ENCODE measurements around the gene TLK2. TPM values are rescaled to one million over a fixed set of nuclear protein-coding genes. Genes with fewer than 3 reads are reported as not detected.
A peak's percentile ranks its signal among the peaks of the same experiment; 100 is the strongest.

TLK2 gene
- total and polyA plus RNA-seq, 2 experiments from 2014 or later, result 19.6 to 56.1 TPM

DNA sequence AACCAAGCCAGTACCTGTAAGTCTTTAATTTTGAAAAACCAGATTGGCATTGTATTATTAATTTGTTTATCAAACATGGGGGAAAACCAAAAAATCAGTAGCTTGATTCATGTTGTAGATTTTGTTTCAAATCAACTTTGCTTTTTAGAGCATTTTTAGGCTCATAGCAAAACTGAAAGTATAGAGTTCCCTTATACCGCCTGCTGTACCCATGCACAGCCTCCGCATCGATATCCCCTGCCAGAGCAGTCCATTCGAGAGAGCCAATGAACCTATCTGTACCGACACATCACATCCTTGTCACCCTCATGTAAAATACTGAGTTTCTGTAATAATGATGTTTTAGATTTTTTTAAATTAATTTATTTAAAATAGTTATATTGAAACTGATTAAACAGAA is 132.7 kb downstream of the TLK2 start (continued):
- TF ChIP-seq, protein P1, sequence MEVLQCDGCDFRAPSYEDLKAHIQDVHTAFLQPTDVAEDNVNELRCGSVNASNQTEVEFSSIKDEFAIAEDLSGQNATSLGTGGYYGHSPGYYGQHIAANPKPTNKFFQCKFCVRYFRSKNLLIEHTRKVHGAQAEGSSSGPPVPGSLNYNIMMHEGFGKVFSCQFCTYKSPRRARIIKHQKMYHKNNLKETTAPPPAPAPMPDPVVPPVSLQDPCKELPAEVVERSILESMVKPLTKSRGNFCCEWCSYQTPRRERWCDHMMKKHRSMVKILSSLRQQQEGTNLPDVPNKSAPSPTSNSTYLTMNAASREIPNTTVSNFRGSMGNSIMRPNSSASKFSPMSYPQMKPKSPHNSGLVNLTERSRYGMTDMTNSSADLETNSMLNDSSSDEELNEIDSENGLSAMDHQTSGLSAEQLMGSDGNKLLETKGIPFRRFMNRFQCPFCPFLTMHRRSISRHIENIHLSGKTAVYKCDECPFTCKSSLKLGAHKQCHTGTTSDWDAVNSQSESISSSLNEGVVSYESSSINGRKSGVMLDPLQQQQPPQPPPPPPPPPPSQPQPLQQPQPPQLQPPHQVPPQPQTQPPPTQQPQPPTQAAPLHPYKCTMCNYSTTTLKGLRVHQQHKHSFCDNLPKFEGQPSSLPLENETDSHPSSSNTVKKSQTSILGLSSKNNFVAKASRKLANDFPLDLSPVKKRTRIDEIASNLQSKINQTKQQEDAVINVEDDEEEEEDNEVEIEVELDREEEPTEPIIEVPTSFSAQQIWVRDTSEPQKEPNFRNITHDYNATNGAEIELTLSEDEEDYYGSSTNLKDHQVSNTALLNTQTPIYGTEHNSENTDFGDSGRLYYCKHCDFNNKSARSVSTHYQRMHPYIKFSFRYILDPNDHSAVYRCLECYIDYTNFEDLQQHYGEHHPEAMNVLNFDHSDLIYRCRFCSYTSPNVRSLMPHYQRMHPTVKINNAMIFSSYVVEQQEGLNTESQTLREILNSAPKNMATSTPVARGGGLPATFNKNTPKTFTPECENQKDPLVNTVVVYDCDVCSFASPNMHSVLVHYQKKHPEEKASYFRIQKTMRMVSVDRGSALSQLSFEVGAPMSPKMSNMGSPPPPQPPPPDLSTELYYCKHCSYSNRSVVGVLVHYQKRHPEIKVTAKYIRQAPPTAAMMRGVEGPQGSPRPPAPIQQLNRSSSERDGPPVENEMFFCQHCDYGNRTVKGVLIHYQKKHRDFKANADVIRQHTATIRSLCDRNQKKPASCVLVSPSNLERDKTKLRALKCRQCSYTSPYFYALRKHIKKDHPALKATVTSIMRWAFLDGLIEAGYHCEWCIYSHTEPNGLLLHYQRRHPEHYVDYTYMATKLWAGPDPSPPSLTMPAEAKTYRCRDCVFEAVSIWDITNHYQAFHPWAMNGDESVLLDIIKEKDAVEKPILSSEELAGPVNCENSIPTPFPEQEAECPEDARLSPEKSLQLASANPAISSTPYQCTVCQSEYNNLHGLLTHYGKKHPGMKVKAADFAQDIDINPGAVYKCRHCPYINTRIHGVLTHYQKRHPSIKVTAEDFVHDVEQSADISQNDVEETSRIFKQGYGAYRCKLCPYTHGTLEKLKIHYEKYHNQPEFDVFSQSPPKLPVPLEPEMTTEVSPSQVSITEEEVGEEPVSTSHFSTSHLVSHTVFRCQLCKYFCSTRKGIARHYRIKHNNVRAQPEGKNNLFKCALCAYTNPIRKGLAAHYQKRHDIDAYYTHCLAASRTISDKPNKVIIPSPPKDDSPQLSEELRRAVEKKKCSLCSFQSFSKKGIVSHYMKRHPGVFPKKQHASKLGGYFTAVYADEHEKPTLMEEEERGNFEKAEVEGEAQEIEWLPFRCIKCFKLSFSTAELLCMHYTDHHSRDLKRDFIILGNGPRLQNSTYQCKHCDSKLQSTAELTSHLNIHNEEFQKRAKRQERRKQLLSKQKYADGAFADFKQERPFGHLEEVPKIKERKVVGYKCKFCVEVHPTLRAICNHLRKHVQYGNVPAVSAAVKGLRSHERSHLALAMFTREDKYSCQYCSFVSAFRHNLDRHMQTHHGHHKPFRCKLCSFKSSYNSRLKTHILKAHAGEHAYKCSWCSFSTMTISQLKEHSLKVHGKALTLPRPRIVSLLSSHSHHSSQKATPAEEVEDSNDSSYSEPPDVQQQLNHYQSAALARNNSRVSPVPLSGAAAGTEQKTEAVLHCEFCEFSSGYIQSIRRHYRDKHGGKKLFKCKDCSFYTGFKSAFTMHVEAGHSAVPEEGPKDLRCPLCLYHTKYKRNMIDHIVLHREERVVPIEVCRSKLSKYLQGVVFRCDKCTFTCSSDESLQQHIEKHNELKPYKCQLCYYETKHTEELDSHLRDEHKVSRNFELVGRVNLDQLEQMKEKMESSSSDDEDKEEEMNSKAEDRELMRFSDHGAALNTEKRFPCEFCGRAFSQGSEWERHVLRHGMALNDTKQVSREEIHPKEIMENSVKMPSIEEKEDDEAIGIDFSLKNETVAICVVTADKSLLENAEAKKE (CRISPR knock-in tag; IDR thresholded peaks at IDR 0.05), result no peak
- TF ChIP-seq EZH2 (IDR thresholded peaks at IDR 0.05; ENCODE audit: low read depth, unreplicated experiment), result no peak
- TF ChIP-seq, protein P2, sequence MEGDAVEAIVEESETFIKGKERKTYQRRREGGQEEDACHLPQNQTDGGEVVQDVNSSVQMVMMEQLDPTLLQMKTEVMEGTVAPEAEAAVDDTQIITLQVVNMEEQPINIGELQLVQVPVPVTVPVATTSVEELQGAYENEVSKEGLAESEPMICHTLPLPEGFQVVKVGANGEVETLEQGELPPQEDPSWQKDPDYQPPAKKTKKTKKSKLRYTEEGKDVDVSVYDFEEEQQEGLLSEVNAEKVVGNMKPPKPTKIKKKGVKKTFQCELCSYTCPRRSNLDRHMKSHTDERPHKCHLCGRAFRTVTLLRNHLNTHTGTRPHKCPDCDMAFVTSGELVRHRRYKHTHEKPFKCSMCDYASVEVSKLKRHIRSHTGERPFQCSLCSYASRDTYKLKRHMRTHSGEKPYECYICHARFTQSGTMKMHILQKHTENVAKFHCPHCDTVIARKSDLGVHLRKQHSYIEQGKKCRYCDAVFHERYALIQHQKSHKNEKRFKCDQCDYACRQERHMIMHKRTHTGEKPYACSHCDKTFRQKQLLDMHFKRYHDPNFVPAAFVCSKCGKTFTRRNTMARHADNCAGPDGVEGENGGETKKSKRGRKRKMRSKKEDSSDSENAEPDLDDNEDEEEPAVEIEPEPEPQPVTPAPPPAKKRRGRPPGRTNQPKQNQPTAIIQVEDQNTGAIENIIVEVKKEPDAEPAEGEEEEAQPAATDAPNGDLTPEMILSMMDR (conservative IDR thresholded peaks at IDR 0.05; ENCODE audit: low read depth in 2 of 2), result no peak
- no peak for TF ChIP-seq STAT1 (IDR thresholded peaks at IDR 0.05; ENCODE audit: unreplicated experiment)
- TF ChIP-seq ETS1 (IDR thresholded peaks at IDR 0.05), result no peak

- peaks cover 26% of the 10 kb centered on the region for H3K36me3 ChIP-seq (ENCODE audit: insufficient read depth)
- H3K4me1 ChIP-seq (ENCODE audit: insufficient read depth), result peaks cover 3% of the 10 kb centered on the region; the same call in 1 of the 2 replicates
- H3K36me3 Mint-ChIP-seq (ENCODE audit: low read depth), result peaks cover 50% of the 10 kb centered on the region
- H3K27ac ChIP-seq (ENCODE audit: low read depth), result peak overlapping the region; percentile 39; the same call in 1 of the 2 replicates
- H3K4me3 ChIP-seq, result no peak overlapping the region
- H2AFZ ChIP-seq, result no peak overlapping the region
- no peaks in the 10 kb centered on the region for H3K9me3 Mint-ChIP-seq
- no peaks in the 10 kb centered on the region for H3K27me3 ChIP-seq (ENCODE audit: insufficient read depth)
- no peak overlapping the region for H3K4me3 Mint-ChIP-seq
- H3F3A ChIP-seq (replicated peaks; ENCODE audit: low read depth), result peaks cover 7% of the 10 kb centered on the region; the same call in 1 of the 2 replicates
- H3K4me2 ChIP-seq, result no peak overlapping the region
- no peaks in the 10 kb centered on the region for H3K9me2 ChIP-seq (ENCODE audit: insufficient read depth)
- no peak for DNase-seq (ENCODE audit: low spot score)
- no peak for ATAC-seq
- peaks cover 7% of the 10 kb centered on the region; the same call in 1 of the 2 replicates for H3K79me2 ChIP-seq (replicated peaks; ENCODE audit: insufficient read depth)
- H4K20me1 ChIP-seq (replicated peaks; ENCODE audit: insufficient read depth), result no peaks in the 10 kb centered on the region; the same call in 1 of the 2 replicates
- H3K4me1 Mint-ChIP-seq, result peaks cover under 1% of the 10 kb centered on the region; the same call in 1 of the 3 replicates
- H3K27me3 Mint-ChIP-seq (ENCODE audit: insufficient read depth, low read depth, poor library complexity), result peaks cover 2% of the 10 kb centered on the region
- no peak overlapping the region for H3K27ac Mint-ChIP-seq
- TF ChIP-seq POLR2AphosphoS5 (IDR thresholded peaks at IDR 0.05; ENCODE audit: low read depth), result no peak
- TF ChIP-seq EZH2phosphoT487 (IDR thresholded peaks at IDR 0.05; ENCODE audit: unreplicated experiment), result no peak
- no peak for TF ChIP-seq ZNF114 (CRISPR knock-in tag; IDR thresholded peaks at IDR 0.05)
- TF ChIP-seq ETS1 (IDR thresholded peaks at IDR 0.05), result no peak
- TF ChIP-seq, protein P3, sequence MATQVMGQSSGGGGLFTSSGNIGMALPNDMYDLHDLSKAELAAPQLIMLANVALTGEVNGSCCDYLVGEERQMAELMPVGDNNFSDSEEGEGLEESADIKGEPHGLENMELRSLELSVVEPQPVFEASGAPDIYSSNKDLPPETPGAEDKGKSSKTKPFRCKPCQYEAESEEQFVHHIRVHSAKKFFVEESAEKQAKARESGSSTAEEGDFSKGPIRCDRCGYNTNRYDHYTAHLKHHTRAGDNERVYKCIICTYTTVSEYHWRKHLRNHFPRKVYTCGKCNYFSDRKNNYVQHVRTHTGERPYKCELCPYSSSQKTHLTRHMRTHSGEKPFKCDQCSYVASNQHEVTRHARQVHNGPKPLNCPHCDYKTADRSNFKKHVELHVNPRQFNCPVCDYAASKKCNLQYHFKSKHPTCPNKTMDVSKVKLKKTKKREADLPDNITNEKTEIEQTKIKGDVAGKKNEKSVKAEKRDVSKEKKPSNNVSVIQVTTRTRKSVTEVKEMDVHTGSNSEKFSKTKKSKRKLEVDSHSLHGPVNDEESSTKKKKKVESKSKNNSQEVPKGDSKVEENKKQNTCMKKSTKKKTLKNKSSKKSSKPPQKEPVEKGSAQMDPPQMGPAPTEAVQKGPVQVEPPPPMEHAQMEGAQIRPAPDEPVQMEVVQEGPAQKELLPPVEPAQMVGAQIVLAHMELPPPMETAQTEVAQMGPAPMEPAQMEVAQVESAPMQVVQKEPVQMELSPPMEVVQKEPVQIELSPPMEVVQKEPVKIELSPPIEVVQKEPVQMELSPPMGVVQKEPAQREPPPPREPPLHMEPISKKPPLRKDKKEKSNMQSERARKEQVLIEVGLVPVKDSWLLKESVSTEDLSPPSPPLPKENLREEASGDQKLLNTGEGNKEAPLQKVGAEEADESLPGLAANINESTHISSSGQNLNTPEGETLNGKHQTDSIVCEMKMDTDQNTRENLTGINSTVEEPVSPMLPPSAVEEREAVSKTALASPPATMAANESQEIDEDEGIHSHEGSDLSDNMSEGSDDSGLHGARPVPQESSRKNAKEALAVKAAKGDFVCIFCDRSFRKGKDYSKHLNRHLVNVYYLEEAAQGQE (IDR thresholded peaks at IDR 0.05; ENCODE audit: unreplicated experiment), result no peak
- TF ChIP-seq CREB1 (CRISPR knock-in tag; IDR thresholded peaks at IDR 0.05; ENCODE audit: low read depth), result no peak
- TF ChIP-seq ZNF331 (CRISPR knock-in tag; IDR thresholded peaks at IDR 0.05; ENCODE audit: low read depth), result no peak
- no peak for TF ChIP-seq EZH2 (IDR thresholded peaks at IDR 0.05; ENCODE audit: low read depth, unreplicated experiment)
These were observed 133.1 kb downstream of the TLK2 start for GRCh38 chr17:62611728-62612127.
